Omental fat pad (tissue), 4 donors: ENCODE data around the gene COL4A1. TPM values are rescaled to one million over a fixed set of nuclear protein-coding genes. Genes with fewer than 3 reads are reported as not detected.
A peak's percentile ranks its signal among the peaks of the same experiment; 100 is the strongest.

Source experiments
- ATAC-seq: fragments of 150-250 bp; one replicate; pipeline ENCODE4 v1.9.1; 2016; ENCODE audit warnings: mild to moderate bottlenecking, moderate library complexity; ENCODE audit not compliant: low FRiP score
- DNase-seq: peaks from one replicate; pipeline ENCODE4 v3.0.0-alpha.2; 2019; ENCODE audit warnings: low spot score
- total RNA-seq, 4 donors: library from RNA; depleted of rRNA; stranded (reverse); fragments of >200 nt; gene quantifications; one replicate each; pipeline ENCODE4 v1.1.0, GENCODE V29; 2016
- TF ChIP-seq, protein P1 (sequence below), 3 donors: fragments of 450-650 bp; IDR thresholded peaks; one replicate each; pipeline ENCODE4 v1.5.1; 2016 to 2017; ENCODE audit warnings: antibody characterized with exemption in 3 of 3, mild to moderate bottlenecking in 3 of 3, moderate library complexity in 2 of 3

The COL4A1 gene
- total RNA-seq, 4 donors from 2014 or later, result 611 to 1,113 (median 995) TPM

GRCh38 chr13:110164706-110165105 lies 142.3 kb downstream of the COL4A1 start:
- TF ChIP-seq, protein P1, sequence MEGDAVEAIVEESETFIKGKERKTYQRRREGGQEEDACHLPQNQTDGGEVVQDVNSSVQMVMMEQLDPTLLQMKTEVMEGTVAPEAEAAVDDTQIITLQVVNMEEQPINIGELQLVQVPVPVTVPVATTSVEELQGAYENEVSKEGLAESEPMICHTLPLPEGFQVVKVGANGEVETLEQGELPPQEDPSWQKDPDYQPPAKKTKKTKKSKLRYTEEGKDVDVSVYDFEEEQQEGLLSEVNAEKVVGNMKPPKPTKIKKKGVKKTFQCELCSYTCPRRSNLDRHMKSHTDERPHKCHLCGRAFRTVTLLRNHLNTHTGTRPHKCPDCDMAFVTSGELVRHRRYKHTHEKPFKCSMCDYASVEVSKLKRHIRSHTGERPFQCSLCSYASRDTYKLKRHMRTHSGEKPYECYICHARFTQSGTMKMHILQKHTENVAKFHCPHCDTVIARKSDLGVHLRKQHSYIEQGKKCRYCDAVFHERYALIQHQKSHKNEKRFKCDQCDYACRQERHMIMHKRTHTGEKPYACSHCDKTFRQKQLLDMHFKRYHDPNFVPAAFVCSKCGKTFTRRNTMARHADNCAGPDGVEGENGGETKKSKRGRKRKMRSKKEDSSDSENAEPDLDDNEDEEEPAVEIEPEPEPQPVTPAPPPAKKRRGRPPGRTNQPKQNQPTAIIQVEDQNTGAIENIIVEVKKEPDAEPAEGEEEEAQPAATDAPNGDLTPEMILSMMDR (IDR thresholded peaks at IDR 0.05), result no peak
- no peak for DNase-seq
- no peak for ATAC-seq

DNA sequence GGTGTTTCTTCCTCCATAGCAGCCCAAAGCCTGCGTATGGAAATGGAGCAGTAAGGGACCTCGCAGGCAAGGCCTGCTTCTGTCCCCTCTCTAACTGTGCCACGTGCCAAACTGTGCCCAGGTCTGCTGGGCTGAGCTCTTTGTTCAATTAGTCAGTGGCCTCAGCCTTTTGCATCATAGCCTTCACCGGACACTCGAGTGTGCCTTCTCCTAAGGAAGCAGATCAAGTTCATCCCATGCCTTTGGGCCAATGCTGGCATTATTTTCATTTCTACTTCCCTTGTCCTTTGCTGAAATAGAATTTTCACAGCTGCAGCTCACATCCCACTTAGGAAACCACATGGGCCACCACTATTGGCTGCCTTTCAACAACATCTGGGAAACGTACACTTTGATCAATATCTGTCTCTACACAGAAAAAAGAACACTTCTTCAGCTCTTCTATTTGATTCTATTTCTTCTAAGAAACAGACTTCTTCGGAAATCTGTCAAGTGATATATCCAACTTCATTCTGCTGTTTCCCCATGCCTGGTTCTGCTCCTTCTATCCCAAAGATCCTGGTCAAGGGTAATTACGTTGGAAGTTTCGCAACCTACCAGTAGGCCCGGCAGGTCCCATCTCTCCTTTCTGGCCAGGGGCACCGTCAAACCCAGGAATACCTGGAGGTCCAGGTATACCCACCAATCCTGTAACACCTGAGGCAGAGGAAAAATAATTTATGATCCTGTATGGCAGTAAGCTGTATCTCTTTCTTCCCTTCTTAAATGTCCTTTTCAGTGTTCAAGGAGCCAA lies 143.9 kb downstream of the COL4A1 start:
- ATAC-seq (peak; percentile 22), DNase-seq (no peak)
- TF ChIP-seq, protein P1 (IDR thresholded peaks at IDR 0.05), result no peak

GRCh38 chr13:110162053-110162452 lies 144.9 kb downstream of the COL4A1 start:
- ATAC-seq (no peak), DNase-seq (no peak)
- TF ChIP-seq, protein P1 (IDR thresholded peaks at IDR 0.05), result no peak

DNA sequence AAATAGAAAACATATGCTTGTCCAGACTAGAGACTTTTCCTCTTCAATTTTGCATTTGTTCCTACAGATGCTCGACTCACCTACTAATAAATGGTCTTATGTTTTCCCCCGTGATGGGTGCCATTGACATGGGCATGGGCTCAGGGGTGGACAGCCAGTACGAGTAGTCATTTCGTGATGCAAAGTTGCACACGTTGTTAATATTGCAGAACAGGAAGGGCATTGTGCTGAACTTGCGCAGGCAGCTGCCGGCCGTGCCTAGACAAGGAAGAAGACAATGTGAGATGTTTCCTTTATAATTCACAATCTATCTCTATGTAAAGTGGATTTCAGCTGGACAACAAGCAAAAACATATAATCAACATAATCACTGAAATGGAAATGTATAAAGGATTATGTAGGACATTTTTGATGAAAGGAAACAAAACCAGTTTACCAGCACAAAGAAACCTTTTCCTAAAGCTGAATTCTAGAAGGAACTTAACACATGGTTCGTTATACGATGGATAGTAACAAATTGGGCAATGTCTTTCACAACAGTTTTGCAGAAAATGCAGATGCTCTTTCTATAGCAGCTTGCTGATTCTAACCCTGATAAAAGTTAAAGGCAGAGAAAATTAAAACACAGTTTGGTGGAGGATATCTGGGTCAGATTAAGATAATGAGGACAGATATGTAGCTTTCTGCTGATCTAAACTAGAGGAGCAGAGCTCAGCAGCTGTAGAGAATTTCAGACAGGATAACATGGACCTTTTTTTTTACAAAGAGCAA lies 145.7 kb downstream of the COL4A1 start:
- ATAC-seq (no peak), DNase-seq (no peak)
- TF ChIP-seq, protein P1 (IDR thresholded peaks at IDR 0.05), result no peak

- DNase-seq, result no peak
- ATAC-seq, result no peak
- TF ChIP-seq, protein P1 (IDR thresholded peaks at IDR 0.05), result no peak
Observed at GRCh38 chr13:110158226-110158625, 148.7 kb downstream of the COL4A1 start.

GRCh38 chr13:110157718-110158117 lies 149.2 kb downstream of the COL4A1 start:
- DNase-seq, result no peak
- TF ChIP-seq, protein P1 (IDR thresholded peaks at IDR 0.05), result no peak
- no peak for ATAC-seq
